K562 (cell line): Measurements from ENCODE around the gene CTSL. TPM values are rescaled to one million over a fixed set of nuclear protein-coding genes. Genes with fewer than 3 reads are reported as not detected.

Experiments used
- ATAC-seq: fragments of 200-7000 bp; cut with Tn5 transposase; 3 replicates; pipeline ENCODE4 v1.9.1; 2020; ENCODE audit warnings: moderate library complexity
- BruUV-seq: library from RNA; stranded (reverse); fragments of 400-500 nt; replicated peaks from 2 replicates; lab custom pipeline; 2021; lab: Mats Ljungman, UMichigan
- CTCF ChIA-PET: fragments of 300-600 bp; formaldehyde crosslinking; extraction: SDS; loops from one replicate; lab custom pipeline; 2021; ENCODE audit warnings: low intra/inter-chr PET ratio; lab: Yijun Ruan, JAX
- POLR2A ChIA-PET: fragments of 300-600, 350-650 bp; sonication (Branson Sonifier 250); formaldehyde crosslinking; extraction: SDS; loops from one replicate; lab custom pipeline; 2021; ENCODE audit warnings: antibody characterized with exemption, inconsistent platforms; lab: Yijun Ruan, JAX
- DNase-seq, 4 experiments: peaks; one replicate each; pipeline versions ENCODE4 v3.0.0 to v3.0.0-alpha.2; 2011 to 2018; ENCODE audit warnings: low spot score in 3 of 4, mixed read lengths in 3 of 4; ENCODE audit errors: extremely low read depth in 1 of 4
- FAIRE-seq: peaks from 2 replicates; lab custom pipeline; 2011; peaks lifted over from hg19 to GRCh38; lab: Jason Lieb, UNC
- H2AFZ ChIP-seq: 2 replicates; pipeline ENCODE4 v1.6.0; 2011; ENCODE audit warnings: low read depth, low read length, control low read depth, inconsistent platforms
- H3K27ac ChIP-seq: fragments of 200-600 bp; 3 replicates; pipeline ENCODE4 v1.8.0; 2011; ENCODE audit warnings: low read depth, mild to moderate bottlenecking, control low read depth, inconsistent platforms, low read length, moderate library complexity, mixed read lengths; ENCODE audit errors: extremely low read depth
- H3K27me3 ChIP-seq, 2 experiments: fragments of 300-600 bp in 1 of 2; 2 replicates in 1 of 2; 3 replicates in 1 of 2; pipeline versions ENCODE4 v1.6.0 to v1.8.0; 2011; ENCODE audit warnings: inconsistent platforms in 2 of 2, low read length in 2 of 2, mild to moderate bottlenecking in 1 of 2, mixed read lengths in 1 of 2, moderate library complexity in 1 of 2; ENCODE audit not compliant: control insufficient read depth in 2 of 2, insufficient read depth in 2 of 2
- H3K36me3 ChIP-seq: fragments of 300-600 bp; 3 replicates; pipeline ENCODE4 v1.8.0; 2011; ENCODE audit warnings: mild to moderate bottlenecking, low read length, inconsistent platforms; ENCODE audit not compliant: control insufficient read depth, insufficient read depth
- H3K4me1 ChIP-seq, 2 experiments: fragments of 200-600 bp in 1 of 2; replicated peaks in 1 of 2; 2 replicates in 1 of 2; 3 replicates in 1 of 2; pipeline versions ENCODE4 v1.5.1 to v1.8.0; 2011; ENCODE audit warnings: inconsistent platforms in 2 of 2, low read length in 2 of 2, mild to moderate bottlenecking in 1 of 2, mixed read lengths in 1 of 2, moderate library complexity in 1 of 2; ENCODE audit not compliant: control insufficient read depth in 2 of 2, insufficient read depth in 2 of 2
- H3K4me2 ChIP-seq: 2 replicates; pipeline ENCODE4 v1.6.1; 2011; ENCODE audit warnings: low read length, control low read depth, inconsistent platforms, mixed read lengths; ENCODE audit not compliant: insufficient read depth
- H3K4me3 ChIP-seq: fragments of 200-600 bp; sonication (generic), shearing (Covaris generic); 2 replicates; pipeline ENCODE4 v1.5.1; 2016; ENCODE audit warnings: control low read depth, inconsistent platforms
- H3K79me2 ChIP-seq: fragments of 200-600 bp; 3 replicates; pipeline ENCODE4 v1.8.0; 2011; ENCODE audit warnings: low read length, inconsistent platforms; ENCODE audit not compliant: control insufficient read depth, insufficient read depth
- H3K9ac ChIP-seq, 2 experiments: 2 replicates each; pipeline versions ENCODE4 v1.6.0 to v1.6.1; 2011; ENCODE audit warnings: low read depth in 2 of 2, low read length in 2 of 2, control low read depth in 1 of 2, inconsistent platforms in 1 of 2, mild to moderate bottlenecking in 1 of 2, mixed read lengths in 1 of 2; ENCODE audit not compliant: insufficient read depth in 1 of 2
- H3K9me1 ChIP-seq: one replicate; pipeline ENCODE4 v1.6.0; 2011; ENCODE audit warnings: inconsistent platforms, mild to moderate bottlenecking, low read length, moderate library complexity; ENCODE audit not compliant: control insufficient read depth, insufficient read depth
- H3K9me3 ChIP-seq: replicated peaks from 2 replicates; pipeline ENCODE4 v1.5.1; 2011; ENCODE audit warnings: low read depth, low read length, inconsistent platforms; ENCODE audit not compliant: control insufficient read depth, insufficient read depth
- H4K20me1 ChIP-seq: replicated peaks from 2 replicates; pipeline ENCODE4 v1.6.1; 2011; ENCODE audit warnings: low read length, inconsistent platforms, mixed read lengths; ENCODE audit not compliant: control insufficient read depth, insufficient read depth
- CAMTA2 ChIP-seq: fragments of 250-450 bp; sonication (Bioruptor Pico); conservative IDR thresholded peaks from 2 replicates; pipeline ENCODE4 v1.5.1; 2022
- CREBBP ChIP-seq: IDR thresholded peaks from one replicate; pipeline ENCODE4 v1.6.1; 2012; ENCODE audit warnings: low read depth, mild to moderate bottlenecking, control low read depth, inconsistent platforms, low read length
- MAZ ChIP-seq, 2 experiments: fragments of 450-650 bp in 1 of 2; sonication (generic) in 1 of 2; formaldehyde crosslinking; IDR thresholded peaks in 1 of 2; conservative IDR thresholded peaks in 1 of 2; 2 replicates each; pipeline versions ENCODE4 v1.4.0 to v1.5.0; 2020; ENCODE audit warnings: mild to moderate bottlenecking in 1 of 2, missing genetic modification reagents in 1 of 2
- PHB ChIP-seq: fragments of 250-450 bp; sonication (Bioruptor Pico); IDR thresholded peaks from 2 replicates; pipeline ENCODE4 v1.5.0; 2021
- SMARCA5 ChIP-seq: fragments of 450-650 bp; IDR thresholded peaks from 2 replicates; pipeline ENCODE4 v1.6.1; 2016
- SRSF3 ChIP-seq: fragments of 200-400 bp; formaldehyde crosslinking; IDR thresholded peaks from 2 replicates; pipeline ENCODE4 v1.6.1; 2016; ENCODE audit warnings: mild to moderate bottlenecking, low read length, moderate library complexity; ENCODE audit not compliant: insufficient read depth
- ZBTB26 ChIP-seq: fragments of 450-650 bp; formaldehyde crosslinking; IDR thresholded peaks from 2 replicates; pipeline ENCODE4 v1.4.0; 2022; ENCODE audit warnings: missing genetic modification characterization
- ZNF316 ChIP-seq: fragments of 450-650 bp; IDR thresholded peaks from 2 replicates; pipeline ENCODE4 v1.6.1; 2016
- ZNF766 ChIP-seq: fragments of 200-800 bp; sonication (Bioruptor generic); conservative IDR thresholded peaks from 2 replicates; pipeline ENCODE4 v1.6.1; 2016; ENCODE audit warnings: missing genetic modification characterization, missing compliant biosample characterization
- WGBS: fragments of 100-300 bp; shearing (Covaris generic); methylation state at CpG from one replicate; pipeline ENCODE4 v1.1.6; 2016; ENCODE audit warnings: low coverage, mixed read lengths; ENCODE audit not compliant: insufficient coverage; ENCODE audit errors: missing lambda C conversion rate; 5-methylcytosine and 5-hydroxymethylcytosine counted together
- in situ Hi-C: fragments of 300-500 bp; cut with MboI; formaldehyde crosslinking; loops from 4 replicates; pipeline ENCODE4 v1.15.0; 2018; ENCODE audit warnings: inconsistent platforms, mixed read lengths
- intact Hi-C: fragments of 100-400 bp; cut with micrococcal nuclease; formaldehyde crosslinking; loops from 2 replicates; pipeline ENCODE4 v1.14.2; 2022
- polyA plus RNA-seq, 8 experiments: library from polyadenylated mRNA; depleted of rRNA in 4 of 8; stranded (reverse) in 5 of 8; unstranded in 3 of 8; fragments of >200 nt; fragmentation: Nextera tagmentation in 2 of 8; fragmentation: Illumina TruSeq in 1 of 8; extraction: Ambion mirVana in 2 of 8; extraction: Trizol in 1 of 8; gene quantifications; 2 replicates each; pipeline versions ENCODE4 v1.2.1 to v1.2.3, GENCODE V29; 2011 to 2014; ENCODE audit warnings: inconsistent platforms in 1 of 8, missing spikeins in 1 of 8
- total RNA-seq, 7 experiments: library from RNA; depleted of rRNA in 6 of 7; stranded (reverse); fragments of >200 nt in 6 of 7; fragmentation: Illumina TruSeq in 2 of 7; extraction: Trizol in 2 of 7; gene quantifications; 2 replicates each; pipeline versions ENCODE4 v1.2.1 to v1.2.3, GENCODE V29; 2011 to 2021; ENCODE audit warnings: low replicate concordance in 1 of 7

Gene CTSL
- total and polyA plus RNA-seq, 9 of the 15 experiments (the other 6 are each of a cell fraction or from before 2014, with no cell fraction given) = 55.9 to 165 (median 93.7) TPM

DNA sequence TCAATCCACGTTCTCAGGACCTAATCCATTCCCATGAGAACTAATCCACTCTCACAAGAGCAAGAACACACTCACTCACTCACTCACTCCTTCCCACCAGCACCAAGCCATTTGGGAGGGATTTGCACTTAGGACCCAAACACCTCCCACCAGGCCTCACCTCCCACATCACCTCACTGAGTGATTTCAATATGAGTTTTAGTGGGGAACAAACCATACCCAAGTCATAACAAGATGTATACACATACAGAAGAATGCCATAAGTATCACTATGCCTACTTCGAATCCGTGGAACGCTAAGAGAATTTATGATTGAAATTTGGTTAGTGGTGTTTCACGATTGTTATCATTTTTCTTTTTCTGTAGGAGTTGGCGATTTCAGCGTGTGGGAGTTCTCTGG, 29.3 kb upstream of the CTSL start:
- in situ Hi-C loops = loop anchor here (25.0 kb wide), 1 partner anchor 616 kb away; no protein-coding TSS in a partner anchor
- Histone ChIP-seq H3K27ac (no peak overlapping the region), H3K9me3 (0 out of 2 replicates have a peak, but pooled peaks cover 3% of the 10 kb centered on the region), H4K20me1 (no peaks in the 10 kb centered on the region), H3K4me3 (no peak overlapping the region), H3K9me1 (no peaks in the 10 kb centered on the region), H2AFZ (no peak overlapping the region), H3K36me3 (peaks cover 33% of the 10 kb centered on the region), H3K27me3 (no peaks in the 10 kb centered on the region), H3K9ac (no peak overlapping the region), H3K79me2 (no peaks in the 10 kb centered on the region), H3K4me2 (no peak overlapping the region), H3K4me1 (no peaks in the 10 kb centered on the region)
- ChIA-PET CTCF (no interaction called here), POLR2A (no interaction called here)
- no peak for ATAC-seq
- BruUV-seq = no TSS peak
- intact Hi-C loops = no loop called here
- 69% methylated on average over 7 of the region's 7 CpGs for WGBS
- DNase-seq = no peak
- no peak for FAIRE-seq
- TF ChIP-seq ZNF766 (CRISPR knock-in tag) (no peak), CAMTA2 (CRISPR knock-in tag) (no peak), CREBBP (no peak), SRSF3 (no peak), MAZ (CRISPR knock-in tag; conservative IDR thresholded peaks at IDR 0.05 in 1 of 2, IDR thresholded peaks at IDR 0.05 in 1 of 2) (no peak), ZBTB26 (CRISPR knock-in tag) (no peak), SMARCA5 (no peak), PHB (CRISPR knock-in tag) (no peak), ZNF316 (no peak)
